ENCODE measurements around the gene GARIN3. TPM values are rescaled to one million over a fixed set of nuclear protein-coding genes. Genes with fewer than 3 reads are reported as not detected.

Gene GARIN3
- total and polyA plus RNA-seq, 2 donors (not counting 3 experiments of a cell fraction or from before 2014, with no cell fraction given), result not detected

GRCh38 chr5:157178966-157179365 is 12.9 kb upstream of the GARIN3 start:
- Histone ChIP-seq H3K79me2 (ENCODE audit: control insufficient read depth, insufficient read depth, low read length) (no peaks in the 10 kb centered on the region), H3K9me3 (replicated peaks; ENCODE audit: control insufficient read depth, insufficient read depth, low read length) (no peaks in the 10 kb centered on the region), H3K27me3 (ENCODE audit: control insufficient read depth in 2 of 2, insufficient read depth in 2 of 2, low read length in 2 of 2) (no peaks in the 10 kb centered on the region), H3K36me3 (ENCODE audit: control insufficient read depth in 2 of 2, extremely low read depth in 1 of 2, insufficient read depth in 2 of 2, low read length in 2 of 2) (no peaks in the 10 kb centered on the region), H3K4me1 (ENCODE audit: control insufficient read depth, extremely low read depth, insufficient read depth, low read length) (no peaks in the 10 kb centered on the region), H3K27ac (ENCODE audit: insufficient read depth, low read depth, low read length) (no peak overlapping the region), H2AFZ (ENCODE audit: low read depth, low read length) (no peak overlapping the region), H3K9ac (replicated peaks; ENCODE audit: extremely low read depth, insufficient read depth, low read length) (no peak overlapping the region), H3K9me1 (replicated peaks; ENCODE audit: control insufficient read depth, extremely low read depth, insufficient read depth, low read length) (no peaks in the 10 kb centered on the region), H4K20me1 (replicated peaks; ENCODE audit: control insufficient read depth, extremely low read depth, insufficient read depth, low read length) (no peaks in the 10 kb centered on the region), H3K4me2 (ENCODE audit: insufficient read depth, low read length) (no peak overlapping the region), H3K4me3 (replicated peaks in 1 of 3; ENCODE audit: insufficient read depth in 1 of 3, low read depth in 1 of 3, low read length in 3 of 3) (no peak overlapping the region)
- TF ChIP-seq MAX (IDR thresholded peaks at IDR 0.05; ENCODE audit: insufficient read depth, insufficient read length) (no peak), JUN (IDR thresholded peaks at IDR 0.05; ENCODE audit: borderline replicate concordance, insufficient read depth, insufficient read length, low read depth) (no peak), POLR2A (IDR thresholded peaks at IDR 0.05; ENCODE audit: low read depth, low read length) (no peak), POLR2AphosphoS5 (IDR thresholded peaks at IDR 0.05; ENCODE audit: insufficient read depth, low read depth, low read length) (no peak), EZH2 (IDR thresholded peaks at IDR 0.05; ENCODE audit: borderline replicate concordance, low read depth, low read length, severe bottlenecking) (no peak), FOS (IDR thresholded peaks at IDR 0.05; ENCODE audit: borderline replicate concordance, insufficient read depth, low read length) (no peak), CTCF (IDR thresholded peaks at IDR 0.05; ENCODE audit: extremely low read depth in 1 of 2, insufficient read depth in 1 of 2, low read depth in 1 of 2, low read length in 2 of 2) (no peak), MYC (IDR thresholded peaks at IDR 0.05; ENCODE audit: low read depth, low read length) (no peak), GATA2 (IDR thresholded peaks at IDR 0.05; ENCODE audit: insufficient read depth, insufficient read length, low read depth, low read length) (no peak)
- BruUV-seq (replicated peaks), result no TSS peak
- dilution Hi-C loops (cut with MboI; ENCODE audit: extremely low pct_ligation_motif_present, low sequenced_read_pairs) (no loop called here), intact Hi-C loops (cut with micrococcal nuclease) (no loop called here)
- DNase-seq (ENCODE audit: low read depth, low spot score) (no peak), FAIRE-seq (no peak)
- CTCF ChIA-PET, result no interaction called here
- POLR2A ChIA-PET, result no interaction called here
